Muscle of back (tissue), 13 donors: ENCODE data around the gene FOXD4L4. TPM values are rescaled to one million over a fixed set of nuclear protein-coding genes. Genes with fewer than 3 reads are reported as not detected.
"Not testable (repeated sequence)": the region's sequence is repeated elsewhere in the genome, so short reads cannot be mapped to it uniquely, and the experiment has no call there.

Source experiments
- DNase-seq, 3 donors: peaks; one replicate each; pipeline versions ENCODE4 v3.0.0 to v3.0.0-alpha.2; 2013
- long read RNA-seq, 9 donors: transcript quantifications; one replicate each; lab custom pipeline, GENCODE V29; 2026
- polyA plus RNA-seq, 10 donors: library from polyadenylated mRNA; unstranded; fragments of 120-200 nt; gene quantifications; one replicate each; pipeline ENCODE4 v1.2.1, GENCODE V29; 2013; ENCODE audit not compliant: insufficient read length in 10 of 10

The FOXD4L4 gene
- polyA plus RNA-seq = under 1 TPM in 4 of 10 donors, not detected in 6; 0.12 to 0.26 (median 0.19) TPM
- long read RNA-seq, donor 1 = 0 reads
- long read RNA-seq, donor 2 = 0 reads
- long read RNA-seq, donor 3 = 0 reads
- long read RNA-seq, donor 4 = 0 reads
- long read RNA-seq, donor 5, partial matches to known transcripts = 0 of 1 reads
- long read RNA-seq, donor 5, other reads (novel, unspliced or antisense) = 0 of 1 reads
- long read RNA-seq, donor 6, partial matches to known transcripts = 0 of 1 reads
- long read RNA-seq, donor 6, other reads (novel, unspliced or antisense) = 0 of 1 reads
- long read RNA-seq, donor 7, partial matches to known transcripts = 0 of 2 reads
- long read RNA-seq, donor 7, other reads (novel, unspliced or antisense) = 0 of 2 reads
- long read RNA-seq, donor 8 = 0 reads
- long read RNA-seq, donor 9 = 0 reads

DNA sequence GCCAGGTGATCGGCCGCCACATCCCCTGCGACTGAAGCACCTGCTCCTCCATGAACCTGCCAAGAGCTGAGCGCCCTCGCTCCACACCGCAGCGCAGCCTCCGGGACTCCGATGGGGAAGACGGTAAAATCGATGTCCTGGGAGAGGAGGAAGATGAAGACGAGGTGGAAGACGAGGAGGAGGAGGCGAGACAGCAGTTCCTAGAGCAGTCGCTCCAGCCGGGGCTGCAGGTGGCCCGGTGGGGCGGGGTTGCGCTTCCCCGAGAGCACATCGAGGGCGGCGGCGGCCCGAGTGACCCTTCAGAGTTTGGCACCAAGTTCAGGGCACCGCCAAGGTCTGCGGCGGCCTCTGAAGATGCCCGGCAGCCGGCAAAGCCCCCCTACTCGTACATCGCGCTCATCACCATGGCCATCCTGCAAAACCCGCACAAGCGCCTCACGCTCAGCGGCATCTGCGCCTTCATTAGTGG is at the start of gene FOXD4L4:
Gene FOXD4L4 (plus strand): TSS at position 51 of the 469 bp plus-strand sequence. CDS start 0 bp downstream, at position 51.
- not testable (repeated sequence) for DNase-seq

DNA sequence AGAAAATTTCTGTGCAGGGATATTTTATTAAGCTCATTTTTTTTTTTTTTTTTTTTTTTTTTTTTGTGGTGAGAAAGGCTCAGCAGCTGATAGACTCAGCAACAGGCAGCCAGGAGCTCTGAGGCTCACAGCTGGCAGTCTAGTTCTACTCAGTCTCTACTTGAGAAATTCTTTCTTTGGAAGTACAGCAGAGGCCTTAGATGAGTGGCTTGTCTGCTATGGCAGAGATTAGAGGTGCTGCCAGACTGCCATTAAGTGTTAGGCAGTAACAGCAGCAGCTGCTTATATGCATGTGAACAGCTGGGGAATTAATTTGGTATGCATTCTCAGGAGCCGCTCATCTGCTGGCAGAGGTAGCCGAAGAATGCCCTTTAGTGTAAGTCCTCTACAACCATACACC is 33.4 kb upstream of the FOXD4L4 start:
- peak in 1 of 3 donors; percentile 10 for DNase-seq

DNA sequence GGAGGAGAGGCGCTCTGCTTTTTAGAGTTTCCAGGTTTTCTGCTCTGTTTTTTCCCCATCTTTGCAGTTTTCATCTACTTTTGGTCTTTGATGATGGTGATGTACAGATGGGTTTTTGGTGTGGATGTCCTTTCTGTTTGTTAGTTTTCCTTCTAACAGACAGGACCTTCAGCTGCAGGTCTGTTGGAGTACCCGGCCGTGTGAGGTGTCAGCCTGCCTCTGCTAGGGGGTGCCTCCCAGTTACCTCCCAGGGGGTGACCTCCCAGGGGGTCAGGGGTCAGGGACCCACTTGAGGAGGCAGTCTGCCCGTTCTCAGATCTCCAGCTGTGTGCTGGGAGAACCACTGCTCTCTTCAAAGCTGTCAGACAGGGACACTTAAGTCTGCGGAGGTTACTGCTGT is 22.5 kb upstream of the FOXD4L4 start:
- not testable (repeated sequence) for DNase-seq

DNA sequence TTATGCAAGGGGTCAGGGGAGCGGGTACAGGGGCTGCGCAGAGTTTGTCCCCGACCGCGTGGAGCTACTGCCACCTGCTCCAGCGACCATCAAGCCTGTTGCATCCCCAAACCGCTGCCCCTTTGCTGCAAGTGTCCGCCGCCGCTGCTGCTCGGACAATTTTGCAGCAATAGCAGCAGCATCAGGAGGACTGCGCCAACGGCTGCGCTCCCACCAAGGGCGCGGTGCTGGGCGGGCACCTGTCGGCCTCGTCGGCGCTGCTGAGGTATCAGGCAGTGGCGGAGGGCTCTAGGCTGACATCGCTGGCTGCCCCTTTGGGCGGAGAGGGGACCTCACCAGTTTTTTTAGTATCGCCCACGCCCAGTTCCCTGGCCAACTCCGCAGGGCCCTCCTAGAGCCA is 1.2 kb downstream of the FOXD4L4 start:
- not testable (repeated sequence) for DNase-seq

Other genes with a start within 250 kb of the FOXD4L4 start
- gene ZNG1E, start 61.2 kb upstream of the FOXD4L4 start, polyA plus RNA-seq = 10 to 100 TPM; 31.5 to 69.0 (median 44.2) TPM